K562 (cell line): ENCODE measurements around the gene CDC6. TPM values are rescaled to one million over a fixed set of nuclear protein-coding genes. Genes with fewer than 3 reads are reported as not detected.

ENCODE experiments used
- ARID3A ChIP-seq: IDR thresholded peaks from 2 replicates; pipeline ENCODE4 v1.6.1; 2012; ENCODE audit warnings: low read depth, low read length, improper control_type of control experiment, borderline replicate concordance
- ATF3 ChIP-seq, 2 experiments: fragments of 450-650 bp in 1 of 2; sonication (generic) in 1 of 2; formaldehyde crosslinking in 1 of 2; IDR thresholded peaks in 1 of 2; conservative IDR thresholded peaks in 1 of 2; 2 replicates each; pipeline versions ENCODE4 v1.6.1 to v1.8.1; 2016 to 2023; ENCODE audit warnings: mild to moderate bottlenecking in 2 of 2, moderate library complexity in 2 of 2, inconsistent platforms in 1 of 2, missing genetic modification reagents in 1 of 2
- BCL6 ChIP-seq: fragments of 250-450 bp; sonication (Bioruptor Pico); IDR thresholded peaks from 2 replicates; pipeline ENCODE4 v1.4.0; 2020
- DNMT1 ChIP-seq: fragments of 450-650 bp; IDR thresholded peaks from 2 replicates; pipeline ENCODE4 v1.6.1; 2016; ENCODE audit warnings: antibody characterized with exemption, mild to moderate bottlenecking
- ELF1 ChIP-seq: fragments of 200-800 bp; sonication (Bioruptor generic); IDR thresholded peaks from 2 replicates; pipeline ENCODE4 v1.6.1; 2016; ENCODE audit warnings: missing genetic modification characterization, missing compliant biosample characterization
- FOSL1 ChIP-seq: fragments of 200-800 bp; sonication (Bioruptor generic); conservative IDR thresholded peaks from 2 replicates; pipeline ENCODE4 v1.6.1; 2016; ENCODE audit warnings: missing genetic modification characterization, missing compliant biosample characterization
- FOXJ2 ChIP-seq: fragments of 200-800 bp; sonication (Bioruptor generic); IDR thresholded peaks from 2 replicates; pipeline ENCODE4 v1.6.1; 2016; ENCODE audit warnings: missing genetic modification characterization, missing compliant biosample characterization
- HDAC1 ChIP-seq, 2 experiments: fragments of 450-650 bp; IDR thresholded peaks; 2 replicates each; pipeline ENCODE4 v1.6.1; 2016 to 2017; ENCODE audit warnings: inconsistent platforms in 1 of 2, mild to moderate bottlenecking in 1 of 2, moderate library complexity in 1 of 2
- RBBP5 ChIP-seq: fragments of 200-600 bp; sonication (generic); IDR thresholded peaks from 2 replicates; pipeline ENCODE4 v1.6.1; 2012; ENCODE audit warnings: borderline replicate concordance, mild to moderate bottlenecking, low read length, control low read depth, inconsistent platforms; ENCODE audit not compliant: insufficient read depth, poor library complexity, severe bottlenecking
- TAF1 ChIP-seq: IDR thresholded peaks from 2 replicates; pipeline ENCODE4 v1.6.1; 2011; ENCODE audit warnings: mild to moderate bottlenecking, low read length, moderate library complexity; ENCODE audit not compliant: insufficient read depth, control insufficient read depth, severe bottlenecking; ENCODE audit errors: extremely low read depth
- TGIF2 ChIP-seq: sonication (generic); formaldehyde crosslinking; IDR thresholded peaks from 2 replicates; pipeline ENCODE4 v1.8.1; 2022; ENCODE audit warnings: mild to moderate bottlenecking, missing genetic modification reagents, moderate library complexity
- YY1 ChIP-seq, 3 experiments: IDR thresholded peaks; 2 replicates each; pipeline ENCODE4 v1.6.1; 2011; ENCODE audit warnings: low read length in 2 of 3, mild to moderate bottlenecking in 2 of 3, moderate library complexity in 2 of 3, borderline replicate concordance in 1 of 3, control low read depth in 1 of 3, low read depth in 1 of 3; ENCODE audit not compliant: insufficient read depth in 3 of 3, insufficient replicate concordance in 2 of 3, control insufficient read depth in 1 of 3, insufficient read length in 1 of 3; ENCODE audit errors: extremely low read depth in 1 of 3
- ZFP1 ChIP-seq: fragments of 450-650 bp; formaldehyde crosslinking; IDR thresholded peaks from 2 replicates; pipeline ENCODE4 v1.4.0; 2020; ENCODE audit warnings: mild to moderate bottlenecking, mixed read lengths
- ZKSCAN3 ChIP-seq: fragments of 250-450 bp; sonication (Bioruptor Pico); IDR thresholded peaks from 2 replicates; pipeline ENCODE4 v1.4.0; 2020
- ZNF407 ChIP-seq: fragments of 450-650 bp; IDR thresholded peaks from 2 replicates; pipeline ENCODE4 v1.6.1; 2016; ENCODE audit warnings: low read depth
- polyA plus RNA-seq, 8 experiments: library from polyadenylated mRNA; depleted of rRNA in 4 of 8; stranded (reverse) in 5 of 8; unstranded in 3 of 8; fragments of >200 nt; fragmentation: Nextera tagmentation in 2 of 8; fragmentation: Illumina TruSeq in 1 of 8; extraction: Ambion mirVana in 2 of 8; extraction: Trizol in 1 of 8; gene quantifications; 2 replicates each; pipeline versions ENCODE4 v1.2.1 to v1.2.3, GENCODE V29; 2011 to 2014; ENCODE audit warnings: inconsistent platforms in 1 of 8, missing spikeins in 1 of 8
- total RNA-seq, 7 experiments: library from RNA; depleted of rRNA in 6 of 7; stranded (reverse); fragments of >200 nt in 6 of 7; fragmentation: Illumina TruSeq in 2 of 7; extraction: Trizol in 2 of 7; gene quantifications; 2 replicates each; pipeline versions ENCODE4 v1.2.1 to v1.2.3, GENCODE V29; 2011 to 2021; ENCODE audit warnings: low replicate concordance in 1 of 7

CDC6 gene
- total and polyA plus RNA-seq, 9 of the 15 experiments (the other 6 are each of a cell fraction or from before 2014, with no cell fraction given), result 29.6 to 141 (median 106) TPM

- TF ChIP-seq TGIF2, result no peak
- no peak for TF ChIP-seq ZNF407
- TF ChIP-seq ZFP1 (CRISPR knock-in tag), result no peak
- TF ChIP-seq DNMT1, result no peak
- no peak; a peak in 1 of 4 replicates for TF ChIP-seq HDAC1 (IDR thresholded peaks at IDR 0.05)
- no peak for TF ChIP-seq BCL6 (CRISPR knock-in tag)
- TF ChIP-seq ZKSCAN3 (CRISPR knock-in tag), result no peak
- TF ChIP-seq FOXJ2 (tag), result no peak
- peak; percentile 31; the same call in 1 of the 2 replicates for TF ChIP-seq ELF1 (tag)
- TF ChIP-seq YY1 (IDR thresholded peaks at IDR 0.05; ENCODE audit: borderline replicate concordance in 1 of 3, control insufficient read depth in 1 of 3, extremely low read depth in 1 of 3, insufficient read depth in 3 of 3, insufficient read length in 1 of 3, insufficient replicate concordance in 2 of 3, low read depth in 1 of 3, low read length in 2 of 3), result peak in 1 of 3 experiments; percentile 14
- TF ChIP-seq RBBP5, result peak; percentile 38
- no peak for TF ChIP-seq TAF1
- TF ChIP-seq ATF3 (IDR thresholded peaks at IDR 0.05), result no peak
- no peak for TF ChIP-seq ATF3 (CRISPR knock-in tag; conservative IDR thresholded peaks at IDR 0.05)
- TF ChIP-seq FOSL1 (tag), result no peak
- TF ChIP-seq ARID3A, result no peak
These were observed 57.7 kb downstream of the CDC6 start (continued) for GRCh38 chr17:40345161-40345993.
